Hindlimb muscle (tissue), 1 donor: ENCODE results near the gene ZFPM1. TPM values are rescaled to one million over a fixed set of nuclear protein-coding genes. Genes with fewer than 3 reads are reported as not detected.
A peak's percentile ranks its signal among the peaks of the same experiment; 100 is the strongest.

Experiments used
- DNase-seq: peaks from one replicate; pipeline ENCODE4 v3.0.0-alpha.2; 2013
- polyA plus RNA-seq: library from polyadenylated mRNA; unstranded; fragments of 120-200 nt; gene quantifications from one replicate; pipeline ENCODE4 v1.2.1, GENCODE V29; 2013; ENCODE audit not compliant: insufficient read length

The ZFPM1 gene
- polyA plus RNA-seq, 1 donor, result 1.7 TPM

DNA sequence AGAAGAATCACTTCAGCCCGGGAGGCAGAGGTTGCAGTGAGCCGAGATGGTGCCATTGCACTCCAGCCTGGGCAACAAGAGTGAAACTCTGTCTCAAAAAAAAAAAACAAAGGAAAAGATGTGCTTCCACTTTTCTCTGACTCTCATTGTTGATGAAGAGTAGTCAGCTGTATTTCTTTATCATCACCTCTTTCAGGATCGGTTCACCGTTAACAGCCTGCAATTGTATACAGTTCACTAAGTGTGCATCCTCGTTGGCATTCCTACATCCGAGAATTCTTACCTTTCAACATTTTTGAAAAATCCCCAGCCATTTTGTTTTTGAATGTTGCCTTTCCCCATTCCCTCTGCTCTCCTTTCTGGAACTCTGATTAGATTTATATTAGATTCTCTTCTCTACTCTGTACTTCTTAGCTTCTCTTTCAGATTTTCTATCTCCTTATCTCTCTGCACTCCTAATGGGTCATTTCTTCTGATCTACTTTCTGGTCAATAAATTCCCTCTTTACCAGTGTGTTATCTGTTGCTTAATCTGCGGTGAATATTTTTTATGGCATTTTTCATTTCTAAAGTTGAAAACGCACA lies 90.2 kb downstream of the ZFPM1 start:
- no peak for DNase-seq

DNA sequence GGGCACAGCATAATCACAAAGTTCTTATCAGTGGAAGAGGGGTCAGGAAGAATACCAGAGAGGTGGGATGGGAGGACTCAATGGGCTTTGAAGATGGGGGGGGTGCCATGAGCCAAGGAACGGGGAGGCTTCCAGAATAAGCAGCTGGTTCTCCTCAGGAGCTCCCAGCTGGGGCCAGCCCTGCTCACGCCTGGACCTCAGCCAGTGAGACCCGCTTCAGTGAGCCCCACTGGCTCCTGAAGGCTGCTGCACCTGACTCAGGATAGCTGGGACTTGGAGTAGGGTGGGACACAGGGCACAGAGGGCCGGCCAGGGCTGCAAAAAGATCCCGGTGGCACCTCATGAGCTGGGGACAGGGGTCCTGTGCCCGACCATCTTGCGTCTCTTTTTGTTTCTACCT lies 92.7 kb downstream of the ZFPM1 start:
- no peak for DNase-seq

DNA sequence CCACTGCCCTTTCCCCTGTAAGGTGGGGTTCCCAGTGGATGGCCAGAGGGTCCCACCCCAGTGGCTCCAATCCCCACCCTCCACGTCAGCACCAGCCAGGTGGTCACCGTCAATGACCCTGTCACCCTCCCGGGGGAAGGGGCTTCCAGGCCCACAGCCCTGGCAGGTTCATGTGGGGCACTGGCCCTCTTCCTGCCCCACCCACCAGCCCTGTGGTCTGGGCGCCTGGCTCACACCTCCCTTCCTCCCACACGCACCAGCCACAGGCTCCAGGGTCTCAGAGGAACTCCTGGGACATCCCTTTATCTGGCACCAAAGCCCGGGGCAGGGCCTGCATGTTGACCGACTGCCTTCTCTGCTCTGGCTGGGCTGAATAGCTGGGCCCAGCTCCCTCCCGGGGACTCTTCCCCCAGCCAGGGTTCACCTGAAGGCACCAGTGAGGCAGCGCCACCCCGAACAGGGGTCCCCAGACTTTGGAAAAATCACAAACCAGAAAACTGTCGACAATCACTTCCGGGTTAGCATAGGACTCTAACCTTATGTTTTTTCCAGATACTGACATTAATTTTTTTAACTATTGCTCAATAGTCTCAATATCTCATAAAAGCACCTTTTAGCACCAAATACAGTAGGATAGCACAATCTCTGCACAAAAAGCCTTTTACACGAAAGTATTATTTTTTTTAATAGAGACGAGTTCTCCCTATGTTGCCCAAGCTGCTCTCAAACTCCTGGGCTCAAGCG lies 95.2 kb downstream of the ZFPM1 start:
- DNase-seq, result no peak

DNA sequence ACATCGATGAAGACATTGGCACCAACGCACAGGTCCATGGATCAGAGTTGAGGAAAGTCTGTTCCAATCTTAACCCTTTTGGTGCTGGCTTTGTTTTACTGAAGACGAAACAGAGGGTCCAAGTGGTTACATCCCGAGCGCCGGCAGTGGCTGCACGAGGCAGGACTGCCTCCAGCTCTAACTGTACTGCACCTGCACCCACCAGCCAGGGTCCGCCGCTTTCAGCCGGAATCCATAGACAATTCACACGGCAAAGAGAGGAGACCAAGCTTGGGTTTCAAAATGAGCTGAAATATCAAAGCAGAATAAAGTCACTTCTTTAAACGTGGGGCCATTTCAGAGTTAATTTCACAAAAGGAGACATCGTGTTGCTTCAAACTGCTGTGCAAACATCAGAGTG lies 95.9 kb downstream of the ZFPM1 start:
- no peak for DNase-seq

DNA sequence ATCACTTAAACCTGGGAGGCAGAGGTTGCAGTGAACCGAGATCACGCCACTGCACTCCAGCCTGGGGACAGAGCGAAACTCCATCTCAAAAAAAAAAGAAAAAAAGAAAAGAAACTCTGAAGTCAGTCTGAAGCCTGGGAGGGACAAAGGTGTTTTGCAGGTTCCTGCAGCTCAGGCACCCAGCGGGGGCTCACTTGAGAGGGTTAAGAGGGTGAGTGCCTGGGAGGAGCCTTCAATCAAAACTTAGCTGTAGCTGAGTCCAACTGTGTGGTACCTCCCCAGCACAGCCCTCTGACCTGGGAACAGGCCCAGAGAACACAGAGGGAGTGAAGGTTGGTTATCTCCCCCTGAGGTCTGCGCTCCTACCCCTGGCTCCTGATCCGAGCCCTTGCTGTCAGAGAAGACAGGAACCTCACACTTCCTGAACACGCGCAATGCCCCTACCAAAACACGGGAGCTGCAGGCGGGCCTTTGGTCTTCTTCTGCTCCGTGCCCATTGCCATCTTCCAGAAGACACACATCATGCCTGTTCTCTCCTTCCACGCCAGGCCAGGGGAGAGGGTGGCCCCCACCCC lies 96.7 kb downstream of the ZFPM1 start:
- no peak for DNase-seq

DNA sequence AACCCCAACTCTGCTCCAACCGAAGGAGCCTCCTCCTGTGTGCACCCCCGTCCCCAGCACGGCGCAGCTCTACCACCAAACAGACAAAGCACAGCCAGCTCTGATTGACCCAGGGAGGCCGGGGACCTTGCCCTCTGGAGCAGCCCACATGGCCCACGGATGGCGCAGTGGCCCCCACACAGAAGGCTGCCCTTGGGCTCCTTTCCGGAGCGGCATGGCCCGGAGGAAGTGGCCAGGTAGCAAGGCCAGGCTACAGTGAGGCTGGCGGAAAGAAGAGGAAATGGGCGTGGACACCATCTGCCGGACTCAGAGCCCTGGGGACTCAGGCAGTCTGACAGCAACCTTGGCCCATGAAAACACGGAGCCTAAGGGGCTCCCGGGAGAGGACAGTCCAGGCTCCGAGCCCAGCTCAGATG lies 97.2 kb downstream of the ZFPM1 start:
- peak; percentile 53 for DNase-seq

DNA sequence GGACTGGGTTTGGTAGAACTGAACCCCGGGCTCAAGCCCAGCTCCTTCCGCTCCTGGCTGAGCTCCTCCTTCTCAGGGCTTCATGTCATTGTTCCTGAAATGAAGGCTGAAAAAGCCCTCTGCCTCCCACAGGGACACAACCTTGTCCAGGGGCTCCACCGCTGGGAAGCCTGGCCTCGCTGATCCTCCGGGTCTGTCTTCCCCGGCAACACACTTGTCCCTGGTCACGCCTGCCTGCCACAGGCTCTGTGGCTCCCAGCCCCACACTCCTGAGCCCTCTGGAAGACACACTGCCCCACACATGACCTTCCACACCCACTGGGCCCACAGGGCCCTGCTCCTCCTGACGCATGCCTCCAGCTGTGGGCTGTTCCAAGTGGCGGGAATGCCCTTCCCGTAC lies 99.1 kb downstream of the ZFPM1 start:
- DNase-seq, result no peak

DNA sequence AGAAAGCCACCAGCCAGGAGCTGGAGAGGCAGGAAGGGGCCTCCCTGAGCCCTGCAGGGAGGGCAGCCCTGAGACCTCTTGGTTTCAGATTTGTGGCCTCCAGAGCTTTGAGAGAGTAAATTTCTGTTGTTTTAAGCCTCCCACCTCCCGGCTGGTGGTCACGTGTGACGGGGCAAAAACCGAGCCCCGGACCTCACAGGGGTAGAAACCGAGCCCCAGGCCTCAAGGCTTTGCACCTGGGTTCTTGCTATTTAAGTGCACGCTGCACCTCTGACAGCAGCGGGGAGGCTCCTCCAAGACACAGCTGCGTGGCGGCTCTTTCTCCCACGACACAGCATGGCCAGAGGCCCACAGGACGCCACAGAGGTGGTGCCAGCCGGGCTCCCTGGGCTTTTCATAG lies 99.7 kb downstream of the ZFPM1 start:
- no peak for DNase-seq

DNA sequence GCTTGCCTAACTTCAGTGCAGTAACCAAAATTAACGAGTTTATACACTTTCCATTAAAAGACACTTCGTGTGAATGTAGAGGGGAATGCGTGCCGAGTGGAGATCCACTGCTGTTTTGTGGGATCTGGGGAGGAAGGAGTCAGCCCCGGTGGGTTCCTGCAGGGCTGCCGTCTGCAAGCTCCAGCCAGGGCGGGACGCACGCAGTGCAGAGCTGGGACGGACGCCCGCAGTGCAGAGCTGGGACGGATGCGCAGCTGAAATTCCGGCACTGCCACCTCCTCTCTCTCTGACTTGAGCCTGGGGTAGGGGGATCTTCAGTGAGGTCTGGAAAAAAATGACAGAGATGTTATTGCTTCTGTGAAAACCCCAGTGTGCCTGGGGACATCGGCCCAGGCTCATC lies 100.7 kb downstream of the ZFPM1 start:
- peak; percentile 43 for DNase-seq

DNA sequence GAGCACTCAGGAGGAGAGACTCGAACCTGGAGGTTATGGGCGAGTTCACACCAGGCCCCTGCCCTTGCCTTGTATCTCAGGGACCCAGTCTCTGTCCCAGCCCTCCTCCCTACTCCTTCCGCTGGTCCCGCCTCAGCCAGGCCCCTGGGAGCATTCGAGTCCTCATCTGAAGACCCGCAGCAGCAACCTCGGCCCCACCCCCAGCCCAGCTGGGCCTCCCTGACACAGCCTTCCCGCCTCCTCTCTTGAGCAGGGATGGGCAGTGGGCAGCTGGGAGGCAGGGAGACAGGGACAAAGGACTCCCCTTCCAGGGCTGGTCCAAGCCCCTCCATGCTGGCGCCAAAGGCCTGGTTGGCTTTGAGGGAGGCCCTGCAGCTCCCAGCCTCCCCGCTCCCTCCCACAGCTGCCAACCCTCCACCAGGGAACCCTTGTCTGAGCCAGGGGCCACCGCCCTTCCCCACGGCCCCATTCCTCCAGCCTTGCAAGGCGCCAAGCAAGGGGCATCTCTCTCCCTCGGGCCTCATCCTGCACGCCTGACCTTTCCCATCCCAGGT lies 101.7 kb downstream of the ZFPM1 start:
- no peak for DNase-seq

DNA sequence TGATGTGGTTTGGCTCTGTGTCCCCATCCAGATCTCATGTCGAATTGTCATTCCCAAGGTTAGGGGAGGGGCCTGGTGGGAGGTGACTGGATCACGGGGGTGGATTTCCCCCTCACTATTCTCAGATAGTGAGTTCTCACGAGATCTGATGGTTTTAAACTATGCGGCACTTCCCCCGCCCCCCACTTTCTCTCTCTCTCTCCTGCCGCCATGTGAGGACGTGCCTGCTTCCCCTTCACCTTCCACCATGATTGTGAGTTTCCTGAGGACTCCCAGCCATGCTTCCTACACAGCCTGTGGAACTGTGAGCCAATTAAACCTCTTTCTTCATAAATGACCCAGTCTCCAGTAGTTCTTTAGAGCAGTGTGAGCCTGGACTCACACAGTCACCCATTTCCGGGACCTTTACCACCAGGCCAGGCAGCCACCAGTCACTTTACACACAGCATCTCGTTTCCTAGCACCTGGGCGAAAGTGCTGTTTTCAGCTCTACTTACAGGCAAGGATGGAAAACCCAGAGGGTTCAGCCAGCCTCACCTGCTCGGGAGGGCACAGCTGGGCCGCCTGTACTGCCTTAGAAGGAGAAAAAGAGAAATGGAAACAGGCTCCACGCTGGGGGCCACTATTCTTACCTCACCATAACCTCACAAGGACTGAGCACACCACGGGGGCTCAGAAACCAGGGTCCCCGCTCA lies 103.4 kb downstream of the ZFPM1 start:
- DNase-seq, result no peak

DNA sequence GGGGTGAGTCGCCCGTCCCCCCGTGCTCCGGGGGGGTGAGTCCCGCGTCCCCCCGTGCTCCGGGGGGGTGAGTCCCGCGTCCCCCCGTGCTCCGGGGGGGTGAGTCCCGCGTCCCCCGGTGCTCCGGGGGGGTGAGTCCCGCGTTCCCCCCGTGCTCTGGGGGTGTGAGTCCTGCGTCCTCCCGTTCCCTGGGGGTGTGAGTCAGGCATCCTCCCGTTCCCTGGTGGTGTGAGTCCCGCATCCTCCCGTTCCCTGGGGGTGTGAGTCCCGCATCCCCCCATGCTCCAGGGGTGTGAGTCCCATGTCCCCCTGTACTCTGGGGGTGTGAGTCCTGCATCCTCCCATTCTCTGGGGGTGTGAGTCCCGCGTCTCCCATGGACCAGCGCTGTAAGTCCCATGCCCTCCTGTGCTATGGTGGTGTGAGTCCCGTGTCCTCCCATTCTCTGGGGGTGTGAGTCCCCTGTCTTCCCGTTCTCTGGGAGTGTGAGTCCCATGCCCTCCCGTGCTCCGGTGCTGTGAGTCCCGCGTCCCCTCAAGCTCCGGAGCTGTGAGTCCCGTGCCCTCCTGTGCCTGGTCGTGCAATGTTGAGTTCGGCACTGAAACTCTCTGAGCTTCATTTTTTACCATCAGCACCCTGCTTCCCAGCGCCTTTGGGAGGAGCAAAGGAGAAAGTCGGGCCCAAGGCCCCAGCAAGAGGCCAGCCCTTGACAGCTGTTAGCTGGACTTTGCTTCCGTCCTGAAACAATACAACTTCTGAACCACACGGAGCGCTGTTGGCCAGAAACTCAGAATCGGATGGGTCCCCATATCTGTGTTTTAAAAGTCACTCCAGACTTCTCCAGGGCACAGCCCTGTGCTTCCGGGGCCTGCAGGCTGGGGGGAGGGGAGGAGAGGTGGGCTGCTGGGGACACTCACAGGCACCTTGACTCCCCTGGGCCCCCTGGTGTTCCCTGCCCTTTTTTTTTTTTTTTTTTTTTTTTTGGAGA lies 105.7 kb downstream of the ZFPM1 start:
- peak; percentile 83 for DNase-seq

DNA sequence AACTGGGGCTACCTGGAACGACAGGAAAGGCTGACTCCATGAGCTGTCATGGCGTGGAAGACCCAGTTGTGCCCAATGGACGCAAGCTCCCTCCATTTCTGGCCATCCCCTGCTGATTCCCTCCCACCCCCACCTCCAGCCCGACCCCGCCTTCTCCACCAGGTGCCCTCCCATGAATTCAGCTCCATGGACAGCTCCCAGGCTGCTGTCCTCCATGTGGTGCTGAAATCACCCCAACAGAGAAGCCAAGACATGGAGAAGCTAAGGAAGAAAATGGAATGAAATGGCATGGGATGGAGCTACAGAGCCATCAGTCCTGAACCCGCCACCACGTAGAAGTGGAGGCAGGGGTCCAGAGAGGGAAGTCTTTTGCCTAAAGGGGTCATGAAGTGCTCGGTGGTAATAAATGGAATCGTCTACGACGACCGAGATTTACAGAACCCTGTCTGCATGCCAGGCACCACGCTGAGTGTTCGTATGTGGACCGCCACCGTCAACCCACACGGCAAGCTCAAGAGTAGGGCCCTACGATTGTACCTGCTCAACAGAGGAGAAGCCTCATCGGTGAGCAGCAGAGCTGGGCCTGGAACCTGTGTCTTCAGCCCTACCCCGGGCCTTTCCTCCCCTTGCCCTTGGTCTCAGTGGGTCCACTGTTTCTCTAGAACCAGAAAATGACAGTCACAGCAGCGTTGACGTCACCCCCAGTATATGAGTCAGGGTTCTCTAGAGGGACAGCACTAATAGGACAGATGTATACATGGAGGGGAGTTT lies 107.8 kb downstream of the ZFPM1 start:
- DNase-seq, result peak; percentile 38

DNA sequence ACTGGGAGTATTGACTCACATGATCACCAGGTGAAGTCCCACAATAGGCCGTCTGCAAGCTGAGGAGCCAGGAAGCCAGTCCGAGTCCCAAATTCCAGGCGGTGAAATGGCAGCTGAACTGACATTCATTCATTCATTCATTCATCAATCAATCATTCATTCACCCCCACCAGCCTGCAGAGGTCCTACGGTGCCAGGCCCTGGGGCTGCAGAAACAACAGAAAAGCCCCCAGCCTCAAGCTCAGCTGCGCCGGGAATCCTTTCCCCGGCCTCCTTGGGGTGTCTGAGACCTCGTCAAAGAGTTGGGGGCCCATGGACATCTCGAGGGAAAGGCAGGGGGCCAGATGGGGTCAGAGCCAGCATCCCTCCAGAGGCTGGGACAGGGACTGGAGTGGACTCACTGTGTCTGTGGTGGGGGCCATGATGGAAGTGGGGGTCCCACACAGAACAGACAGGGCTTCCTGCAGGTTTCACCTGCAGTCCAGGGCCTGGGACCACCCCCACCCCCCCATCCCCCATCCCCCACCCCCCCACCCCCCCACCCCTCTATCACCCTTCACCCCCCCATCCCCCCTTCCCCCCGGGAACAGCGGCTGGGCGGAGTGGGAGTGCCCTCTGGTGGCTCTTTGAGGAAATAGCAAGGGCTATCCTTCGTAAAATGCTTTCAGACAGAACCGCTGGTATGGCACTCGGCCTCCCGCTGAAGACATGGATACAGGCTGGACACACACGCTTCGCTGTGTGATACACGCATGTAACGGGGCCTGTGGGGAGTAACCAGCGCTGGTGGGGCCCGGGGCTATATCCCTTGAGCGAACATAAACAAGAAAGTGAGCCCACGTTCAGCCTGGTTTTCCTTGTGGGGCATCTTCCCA lies 108.6 kb downstream of the ZFPM1 start:
- DNase-seq, result peak; percentile 44

DNA sequence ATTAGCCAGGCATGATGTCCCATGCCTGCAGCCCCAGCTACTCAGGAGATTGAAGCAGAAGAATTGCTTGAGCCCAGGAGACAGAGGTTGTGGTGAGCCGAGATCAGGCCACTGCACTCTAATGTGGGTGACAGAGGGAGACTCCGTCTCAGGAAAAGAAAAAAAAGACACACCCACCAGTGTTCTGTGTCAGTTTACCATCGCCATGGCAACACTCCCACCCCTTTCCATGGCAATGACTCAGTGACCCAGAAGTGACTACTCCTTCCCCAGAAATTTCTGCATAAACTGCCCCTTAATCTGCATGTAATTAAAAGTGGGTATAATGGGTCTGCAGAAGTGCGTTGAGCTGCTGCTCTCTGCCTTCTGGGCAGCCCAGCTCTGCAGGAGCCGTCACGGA lies 113.1 kb downstream of the ZFPM1 start:
- no peak for DNase-seq

DNA sequence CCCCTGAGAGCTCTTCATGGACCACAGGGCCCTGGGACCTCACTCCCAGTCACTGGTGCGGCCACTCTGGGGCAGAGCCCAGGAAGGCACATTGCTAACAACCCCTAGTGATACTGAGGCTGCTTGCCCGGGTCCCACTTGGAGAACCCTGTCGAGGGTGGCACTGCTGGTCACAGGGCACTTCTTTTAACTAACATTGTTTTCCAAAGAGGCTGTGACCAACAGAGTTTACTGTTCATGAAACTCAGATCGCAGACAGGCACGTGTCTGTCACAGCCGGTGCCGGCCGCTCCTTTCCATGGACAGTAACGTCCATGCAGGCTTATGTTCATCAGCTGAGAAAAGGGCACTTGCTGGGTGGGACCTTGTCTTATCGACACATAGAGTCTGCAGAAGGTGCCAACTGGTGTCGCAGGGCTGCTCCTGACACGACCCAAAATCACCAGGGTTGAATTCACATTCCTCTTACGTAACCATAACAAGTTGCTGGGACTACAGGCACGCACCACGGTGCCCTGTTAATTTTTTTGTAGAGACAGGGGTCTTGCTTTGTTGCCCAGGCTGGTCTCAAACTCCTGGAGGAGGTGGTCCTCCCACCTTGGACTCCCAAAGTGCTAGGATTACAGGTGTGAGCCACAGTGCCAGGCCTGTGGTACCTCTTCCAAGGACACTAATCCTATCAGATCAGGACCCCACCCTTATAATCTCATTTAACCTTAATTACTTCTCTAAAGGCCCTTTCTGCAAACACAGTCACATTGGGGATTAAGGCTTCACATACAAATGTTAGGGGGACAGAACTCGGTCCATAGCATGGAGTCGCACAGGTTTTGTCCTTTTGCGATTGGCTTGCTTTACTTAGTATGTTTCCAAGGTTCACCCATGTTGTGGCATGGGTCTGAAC lies 115.9 kb downstream of the ZFPM1 start:
- DNase-seq, result no peak

DNA sequence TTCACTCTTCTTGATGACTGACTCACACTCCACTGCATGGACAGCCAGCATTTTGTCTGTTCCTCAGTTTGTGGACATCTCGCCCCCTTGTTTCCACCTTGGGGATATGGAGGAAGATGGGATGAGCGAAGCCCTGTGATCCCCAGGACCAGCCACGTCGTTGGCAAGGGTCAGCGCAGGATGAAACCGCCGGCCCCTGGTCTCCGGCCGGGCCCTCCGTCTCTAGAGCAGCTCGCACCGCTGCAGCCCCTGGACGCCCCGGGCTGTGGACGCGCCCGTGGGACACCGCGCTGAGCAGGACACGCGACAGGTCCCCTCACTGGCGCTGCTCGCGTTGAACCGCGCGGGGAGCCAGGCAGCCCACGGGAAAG lies 116.5 kb downstream of the ZFPM1 start:
- DNase-seq, result no peak

DNA sequence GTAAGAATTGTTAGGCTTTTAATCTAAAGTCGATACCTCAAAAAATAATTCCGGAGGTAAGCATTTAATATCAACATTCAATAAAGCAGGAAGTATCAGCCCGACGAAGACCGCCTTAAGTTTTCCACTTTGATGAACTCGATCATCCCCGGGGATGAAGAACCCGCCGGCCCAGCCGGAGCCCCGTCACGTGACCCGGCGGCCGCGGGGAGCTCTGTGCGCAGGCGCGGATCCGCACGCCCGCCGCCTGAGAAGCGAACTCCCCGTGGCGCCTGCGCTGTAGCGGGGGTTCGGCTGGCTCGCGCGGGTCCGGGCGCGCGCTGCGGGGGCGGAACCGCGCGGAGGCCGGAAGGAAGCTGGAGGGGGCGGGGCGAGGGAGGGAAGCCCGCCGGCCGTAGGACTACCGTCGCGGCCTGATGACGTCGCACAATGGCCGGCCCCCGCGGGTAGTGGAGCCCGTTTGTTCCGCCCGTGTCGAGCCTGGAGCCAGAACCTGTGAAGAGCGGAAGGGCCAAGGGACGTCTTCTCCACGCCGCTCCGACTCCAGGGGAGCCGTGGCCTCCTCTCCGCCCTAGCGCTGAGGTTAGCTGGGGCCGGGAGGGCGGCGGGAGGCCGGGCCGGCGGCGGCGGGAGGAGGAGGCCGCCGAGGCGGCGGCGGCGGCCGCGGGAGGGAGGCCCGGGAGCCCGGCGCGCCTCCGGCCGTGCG lies 117.1 kb downstream of the ZFPM1 start, which contains the start of gene ZC3H18:
Gene ZC3H18, plus strand, starts transcription at position 419 of the 706 bp plus-strand sequence. CDS start 6,721 bp downstream, outside the sequence.
- peak; percentile 99 for DNase-seq
